Endothelial cell (in vitro differentiated cells): ENCODE measurements around the gene LPP. TPM values are rescaled to one million over a fixed set of nuclear protein-coding genes. Genes with fewer than 3 reads are reported as not detected.
A peak's percentile ranks its signal among the peaks of the same experiment; 100 is the strongest.

ENCODE experiments used
- DNase-seq: peaks from one replicate; pipeline ENCODE4 v3.0.0; 2021; ENCODE audit warnings: low spot score
- H3K27ac Mint-ChIP-seq: one replicate; pipeline ENCODE4 v1.8.0; 2021; ENCODE audit warnings: mixed read lengths, inconsistent platforms; ENCODE audit not compliant: unreplicated experiment
- H3K27me3 Mint-ChIP-seq: one replicate; pipeline ENCODE4 v1.8.0; 2021; ENCODE audit warnings: mild to moderate bottlenecking, moderate library complexity, mixed read lengths, inconsistent platforms; ENCODE audit not compliant: unreplicated experiment
- H3K36me3 Mint-ChIP-seq: one replicate; pipeline ENCODE4 v1.8.0; 2021; ENCODE audit warnings: mild to moderate bottlenecking, low read depth, mixed read lengths, inconsistent platforms; ENCODE audit not compliant: unreplicated experiment
- H3K4me1 Mint-ChIP-seq: one replicate; pipeline ENCODE4 v1.8.0; 2021; ENCODE audit warnings: mild to moderate bottlenecking, mixed read lengths, inconsistent platforms; ENCODE audit not compliant: unreplicated experiment
- H3K4me3 Mint-ChIP-seq: one replicate; pipeline ENCODE4 v1.8.0; 2021; ENCODE audit warnings: mild to moderate bottlenecking, mixed read lengths, inconsistent platforms; ENCODE audit not compliant: unreplicated experiment
- H3K9me3 Mint-ChIP-seq: one replicate; pipeline ENCODE4 v1.8.0; 2021; ENCODE audit warnings: mixed read lengths, inconsistent platforms; ENCODE audit not compliant: unreplicated experiment
- total RNA-seq: library from RNA; stranded (reverse); fragmentation: NEBNext Ultra II Directional; extraction: Animal tissue kit (Norgen Biotek cat#: 25700); gene quantifications from one replicate; pipeline ENCODE4 v1.2.1, GENCODE V29; 2021; ENCODE audit not compliant: unreplicated experiment
- TF ChIP-seq, protein P1 (sequence below): fragments of 200-600 bp; sonication (generic); IDR thresholded peaks from one replicate; pipeline ENCODE4 v1.5.0; 2021; ENCODE audit warnings: antibody characterized with exemption; ENCODE audit not compliant: unreplicated experiment

Gene LPP
- total RNA-seq, 1 donor from 2014 or later: 181 TPM

DNA sequence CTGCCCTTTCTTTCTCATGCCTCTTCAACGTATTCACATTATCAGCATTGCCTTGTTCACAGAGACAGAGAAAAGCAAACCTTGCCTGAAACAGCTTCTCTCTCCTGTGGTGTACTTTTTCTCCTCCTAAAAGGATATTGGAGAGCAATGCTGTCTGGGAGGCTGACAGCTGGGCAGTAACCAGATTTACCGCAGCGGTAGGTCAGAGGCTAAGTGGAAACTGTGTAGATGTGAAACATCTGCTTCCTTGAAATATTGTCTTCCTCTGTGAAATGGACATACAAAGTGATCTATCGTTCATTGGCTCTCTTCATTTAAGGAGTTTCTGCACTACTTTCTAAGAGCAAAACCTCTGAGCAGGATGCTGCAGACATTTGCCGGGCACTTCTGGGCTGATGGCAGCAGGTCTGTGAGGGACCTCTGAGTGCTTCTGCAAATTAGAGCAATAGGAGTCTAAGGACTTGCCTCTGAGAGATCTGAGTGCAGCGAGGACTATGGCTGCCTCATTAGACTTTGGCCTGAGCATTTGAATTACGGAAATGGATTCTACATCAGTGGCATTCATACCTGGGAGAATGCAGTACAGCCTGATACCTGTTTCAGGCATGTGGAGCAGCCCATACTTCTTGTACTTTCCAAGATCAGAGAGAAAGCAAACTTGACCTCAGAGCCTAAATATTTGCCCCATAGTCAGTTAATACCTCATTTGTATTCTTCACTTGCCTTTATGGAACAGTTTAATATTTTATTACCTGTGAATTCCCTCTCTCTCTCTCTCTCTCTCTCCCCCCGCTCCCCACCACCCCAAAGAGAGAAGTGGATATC is 757.3 kb downstream of the LPP start:
- no peaks in the 10 kb centered on the region for H3K9me3 Mint-ChIP-seq
- H3K36me3 Mint-ChIP-seq: peaks cover 12% of the 10 kb centered on the region
- no peak overlapping the region for H3K27ac Mint-ChIP-seq

DNA sequence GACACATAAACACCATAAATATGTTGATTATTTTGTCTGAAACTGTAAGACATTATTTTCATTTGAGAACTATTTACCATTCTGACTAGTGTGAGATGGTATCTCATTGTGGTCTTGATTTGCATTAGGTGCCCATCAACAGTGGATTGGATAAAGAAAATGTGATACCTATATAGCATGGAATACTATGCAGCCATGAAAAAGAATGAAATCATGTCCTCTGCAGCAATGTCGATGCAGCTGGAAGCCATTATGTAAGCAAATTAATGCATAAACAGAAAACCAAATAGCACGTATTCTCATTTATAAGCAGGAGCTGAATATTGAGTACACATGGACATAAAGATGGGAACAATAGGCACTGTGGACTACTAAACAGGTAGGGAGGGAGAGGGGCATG is 759.1 kb downstream of the LPP start:
- Mint-ChIP-seq H3K9me3 (no peaks in the 10 kb centered on the region), H3K36me3 (peaks cover 7% of the 10 kb centered on the region), H3K27ac (no peak overlapping the region), H3K4me1 (peaks cover 27% of the 10 kb centered on the region), H3K4me3 (no peak overlapping the region), H3K27me3 (no peaks in the 10 kb centered on the region)
- TF ChIP-seq, protein P1, sequence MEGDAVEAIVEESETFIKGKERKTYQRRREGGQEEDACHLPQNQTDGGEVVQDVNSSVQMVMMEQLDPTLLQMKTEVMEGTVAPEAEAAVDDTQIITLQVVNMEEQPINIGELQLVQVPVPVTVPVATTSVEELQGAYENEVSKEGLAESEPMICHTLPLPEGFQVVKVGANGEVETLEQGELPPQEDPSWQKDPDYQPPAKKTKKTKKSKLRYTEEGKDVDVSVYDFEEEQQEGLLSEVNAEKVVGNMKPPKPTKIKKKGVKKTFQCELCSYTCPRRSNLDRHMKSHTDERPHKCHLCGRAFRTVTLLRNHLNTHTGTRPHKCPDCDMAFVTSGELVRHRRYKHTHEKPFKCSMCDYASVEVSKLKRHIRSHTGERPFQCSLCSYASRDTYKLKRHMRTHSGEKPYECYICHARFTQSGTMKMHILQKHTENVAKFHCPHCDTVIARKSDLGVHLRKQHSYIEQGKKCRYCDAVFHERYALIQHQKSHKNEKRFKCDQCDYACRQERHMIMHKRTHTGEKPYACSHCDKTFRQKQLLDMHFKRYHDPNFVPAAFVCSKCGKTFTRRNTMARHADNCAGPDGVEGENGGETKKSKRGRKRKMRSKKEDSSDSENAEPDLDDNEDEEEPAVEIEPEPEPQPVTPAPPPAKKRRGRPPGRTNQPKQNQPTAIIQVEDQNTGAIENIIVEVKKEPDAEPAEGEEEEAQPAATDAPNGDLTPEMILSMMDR: no peak
- DNase-seq: no peak

More for the DNA sequence above, 757.3 kb downstream of the LPP start:
- no peak for DNase-seq
- TF ChIP-seq, protein P1: no peak
- H3K27me3 Mint-ChIP-seq: peaks cover 3% of the 10 kb centered on the region
- peaks cover 11% of the 10 kb centered on the region for H3K4me1 Mint-ChIP-seq
- no peak overlapping the region for H3K4me3 Mint-ChIP-seq

DNA sequence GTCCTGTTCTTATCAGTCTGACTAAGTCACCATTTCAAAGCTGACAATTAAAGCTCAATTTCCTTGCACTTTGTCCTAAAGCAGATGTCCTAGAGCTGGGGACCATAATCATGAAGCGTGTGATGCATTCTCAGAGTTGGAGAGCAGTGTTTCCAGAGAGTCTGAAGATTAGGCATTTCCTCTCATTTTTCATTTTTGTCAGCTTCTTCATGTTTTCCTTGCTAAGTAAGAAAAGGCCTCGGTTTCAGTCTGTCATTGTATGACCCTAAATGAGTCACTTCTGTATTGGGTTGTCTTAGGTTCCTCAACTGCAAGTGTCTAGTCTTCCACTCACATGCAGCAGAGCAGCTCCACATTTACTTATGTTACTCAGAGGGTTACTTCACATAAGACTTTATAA is 760.6 kb downstream of the LPP start:
- H3K36me3 Mint-ChIP-seq: peaks cover 4% of the 10 kb centered on the region
- H3K4me3 Mint-ChIP-seq: no peak overlapping the region
- H3K27ac Mint-ChIP-seq: no peak overlapping the region
- no peaks in the 10 kb centered on the region for H3K27me3 Mint-ChIP-seq
- DNase-seq: no peak
- H3K9me3 Mint-ChIP-seq: no peaks in the 10 kb centered on the region
- H3K4me1 Mint-ChIP-seq: peaks cover 29% of the 10 kb centered on the region
- TF ChIP-seq, protein P1: no peak

DNA sequence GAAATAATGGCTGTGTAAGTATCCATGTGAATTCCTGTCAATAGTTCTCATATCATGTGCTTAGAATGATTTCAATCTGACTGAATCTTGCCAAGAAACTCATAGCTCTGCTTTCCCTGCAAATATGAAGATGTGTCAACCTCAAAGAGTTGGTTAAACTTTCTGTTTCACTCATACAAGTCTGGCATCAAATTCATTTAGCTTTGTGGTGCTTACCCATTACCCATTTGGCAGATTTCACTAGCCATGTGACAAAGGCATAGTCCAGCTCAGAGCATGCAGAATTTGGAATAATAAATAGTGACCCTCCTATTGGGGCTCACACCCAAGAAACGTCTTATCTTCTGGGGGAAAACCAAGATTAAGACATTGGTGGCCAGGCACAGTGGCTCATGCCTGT is 761.2 kb downstream of the LPP start:
- no peak overlapping the region for H3K27ac Mint-ChIP-seq
- no peaks in the 10 kb centered on the region for H3K27me3 Mint-ChIP-seq
- no peak overlapping the region for H3K4me3 Mint-ChIP-seq
- peaks cover 5% of the 10 kb centered on the region for H3K36me3 Mint-ChIP-seq
- no peaks in the 10 kb centered on the region for H3K9me3 Mint-ChIP-seq
- peaks cover 29% of the 10 kb centered on the region for H3K4me1 Mint-ChIP-seq
- TF ChIP-seq, protein P1: no peak
- no peak for DNase-seq

DNA sequence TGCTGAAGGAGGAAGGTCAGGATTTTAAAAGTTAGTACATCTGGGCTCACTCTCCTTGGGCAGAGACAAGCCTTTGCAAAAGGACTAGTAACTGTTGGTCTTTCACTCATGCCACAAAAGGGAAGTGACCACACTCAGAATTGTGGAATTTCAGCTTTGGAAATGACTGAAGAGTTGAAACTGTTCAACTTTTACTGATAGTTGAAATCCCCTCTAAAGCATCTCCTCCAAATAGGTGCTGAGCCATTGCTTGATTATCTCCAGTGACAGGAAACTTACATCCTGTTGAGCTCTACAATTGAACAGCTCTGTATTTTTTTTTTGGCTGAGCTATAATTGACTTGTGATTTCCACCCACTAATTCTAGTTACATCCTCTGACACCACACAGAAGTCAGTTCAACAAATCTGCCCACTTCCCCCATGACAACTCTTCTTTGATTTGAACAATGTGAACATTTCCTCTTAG is 763.0 kb downstream of the LPP start:
- H3K9me3 Mint-ChIP-seq: no peaks in the 10 kb centered on the region
- H3K27ac Mint-ChIP-seq: peak overlapping the region; percentile 2
- H3K36me3 Mint-ChIP-seq: peaks cover 9% of the 10 kb centered on the region
- TF ChIP-seq, protein P1: no peak
- H3K4me1 Mint-ChIP-seq: peaks cover 26% of the 10 kb centered on the region
- no peak for DNase-seq
- no peak overlapping the region for H3K4me3 Mint-ChIP-seq
- no peaks in the 10 kb centered on the region for H3K27me3 Mint-ChIP-seq
